IMR-90 (cell line): ENCODE measurements around the gene ADGRL3. TPM values are rescaled to one million over a fixed set of nuclear protein-coding genes. Genes with fewer than 3 reads are reported as not detected.

Experiments
- ATAC-seq: fragments of 200-7000 bp; cut with Tn5 transposase; 2 replicates; pipeline ENCODE4 v1.9.1; 2020; ENCODE audit warnings: low read depth, mild to moderate bottlenecking, moderate library complexity
- BruUV-seq: library from RNA; stranded (reverse); fragments of 400-500 nt; replicated peaks from 2 replicates; lab custom pipeline; 2021; lab: Mats Ljungman, UMichigan
- CTCF ChIA-PET: fragments of 300-600 bp; formaldehyde crosslinking; extraction: SDS; loops from one replicate; lab custom pipeline; 2021; ENCODE audit warnings: antibody characterized with exemption; lab: Yijun Ruan, JAX
- POLR2A ChIA-PET: fragments of 300-600 bp; sonication (Branson Sonifier 250); formaldehyde crosslinking; loops from one replicate; lab custom pipeline; 2022; ENCODE audit warnings: antibody characterized with exemption; ENCODE audit not compliant: unreplicated experiment; lab: Charles Lee
- DNase-seq: peaks from one replicate; pipeline ENCODE4 v3.0.0; 2013
- H2AFZ ChIP-seq: replicated peaks from 2 replicates; pipeline ENCODE3; 2013; ENCODE audit warnings: low read length, mild to moderate bottlenecking; ENCODE audit not compliant: poor library complexity
- H2AK5ac ChIP-seq: 2 replicates; pipeline ENCODE4 v1.6.1; 2013; ENCODE audit warnings: low read depth, low read length, inconsistent platforms
- H2AK9ac ChIP-seq: replicated peaks from 2 replicates; pipeline ENCODE3; 2013; ENCODE audit warnings: mild to moderate bottlenecking, low read depth, low read length, moderate library complexity; ENCODE audit not compliant: poor library complexity
- H2BK120ac ChIP-seq: 2 replicates; pipeline ENCODE4 v1.6.1; 2013; ENCODE audit warnings: low read depth, low read length, inconsistent platforms
- H2BK15ac ChIP-seq: 3 replicates; pipeline ENCODE4 v1.6.1; 2013; ENCODE audit warnings: low read depth, low read length, inconsistent platforms
- H2BK20ac ChIP-seq: 2 replicates; pipeline ENCODE4 v1.6.1; 2013; ENCODE audit warnings: low read depth, mild to moderate bottlenecking, inconsistent platforms, low read length, moderate library complexity
- H2BK5ac ChIP-seq: 2 replicates; pipeline ENCODE4 v1.6.1; 2013; ENCODE audit warnings: mild to moderate bottlenecking, low read depth, low read length, inconsistent platforms; ENCODE audit not compliant: poor library complexity, severe bottlenecking
- H3K14ac ChIP-seq: replicated peaks from 2 replicates; pipeline ENCODE4 v1.6.1; 2013; ENCODE audit warnings: low read depth, low read length, inconsistent platforms
- H3K18ac ChIP-seq: 2 replicates; pipeline ENCODE4 v1.6.1; 2013; ENCODE audit warnings: low read depth, low read length, control low read depth
- H3K23ac ChIP-seq: 2 replicates; pipeline ENCODE4 v1.6.1; 2013; ENCODE audit warnings: low read depth, low read length, inconsistent platforms
- H3K27ac ChIP-seq: 2 replicates; pipeline ENCODE4 v1.5.1; 2013; ENCODE audit warnings: mild to moderate bottlenecking, control low read depth, low read length; ENCODE audit not compliant: insufficient read depth
- H3K27me3 ChIP-seq: 2 replicates; pipeline ENCODE4 v1.6.1; 2013; ENCODE audit warnings: low read length; ENCODE audit not compliant: control insufficient read depth, insufficient read depth
- H3K36me3 ChIP-seq: 2 replicates; pipeline ENCODE4 v1.6.1; 2013; ENCODE audit warnings: low read length, mixed read lengths; ENCODE audit not compliant: control insufficient read depth, insufficient read depth
- H3K4ac ChIP-seq: 2 replicates; pipeline ENCODE4 v1.6.1; 2013; ENCODE audit warnings: low read depth, low read length, inconsistent platforms
- H3K4me1 ChIP-seq: 2 replicates; pipeline ENCODE4 v1.6.1; 2013; ENCODE audit warnings: low read length, mixed read lengths; ENCODE audit not compliant: control insufficient read depth, insufficient read depth
- H3K4me2 ChIP-seq: 2 replicates; pipeline ENCODE4 v1.6.1; 2013; ENCODE audit warnings: low read depth, mild to moderate bottlenecking, control low read depth, low read length, moderate library complexity
- H3K4me3 ChIP-seq: 2 replicates; pipeline ENCODE4 v1.5.1; 2013; ENCODE audit warnings: low read depth, mild to moderate bottlenecking, control low read depth, low read length, moderate library complexity; ENCODE audit not compliant: insufficient read depth
- H3K56ac ChIP-seq: 2 replicates; pipeline ENCODE4 v1.6.1; 2013; ENCODE audit warnings: low read length, inconsistent platforms; ENCODE audit not compliant: insufficient read depth; ENCODE audit errors: extremely low read depth
- H3K79me1 ChIP-seq, 2 experiments: 2 replicates each; pipeline ENCODE4 v1.6.1; 2013; ENCODE audit warnings: low read length in 2 of 2, inconsistent platforms in 1 of 2, low read depth in 1 of 2
- H3K9ac ChIP-seq: 2 replicates; pipeline ENCODE4 v1.6.1; 2013; ENCODE audit warnings: low read depth, low read length, control low read depth
- H3K9me1 ChIP-seq: 2 replicates; pipeline ENCODE4 v1.6.1; 2013; ENCODE audit warnings: low read length, inconsistent platforms; ENCODE audit not compliant: insufficient read depth
- H3K9me3 ChIP-seq: 2 replicates; pipeline ENCODE4 v1.6.1; 2013; ENCODE audit warnings: low read length; ENCODE audit not compliant: control insufficient read depth, insufficient read depth
- H4K20me1 ChIP-seq: 2 replicates; pipeline ENCODE4 v1.6.1; 2013; ENCODE audit warnings: low read length, inconsistent platforms; ENCODE audit not compliant: insufficient read depth
- H4K5ac ChIP-seq: 2 replicates; pipeline ENCODE4 v1.6.1; 2013; ENCODE audit warnings: mild to moderate bottlenecking, low read depth, low read length, control low read depth
- H4K8ac ChIP-seq, 2 experiments: 2 replicates each; pipeline ENCODE4 v1.6.1; 2013; ENCODE audit warnings: low read depth in 2 of 2, low read length in 2 of 2, control low read depth in 1 of 2, inconsistent platforms in 1 of 2
- H4K91ac ChIP-seq: 2 replicates; pipeline ENCODE4 v1.6.1; 2013; ENCODE audit warnings: low read depth, low read length, inconsistent platforms; ENCODE audit not compliant: insufficient read depth
- BHLHE40 ChIP-seq: fragments of 150-350 bp; IDR thresholded peaks from 2 replicates; pipeline ENCODE4 v1.6.1; 2016; ENCODE audit warnings: mild to moderate bottlenecking, low read depth, low read length
- CEBPB ChIP-seq: IDR thresholded peaks from 2 replicates; pipeline ENCODE4 v1.6.1; 2012; ENCODE audit warnings: low read depth, low read length, improper control_type of control experiment
- CHD1 ChIP-seq: IDR thresholded peaks from 2 replicates; pipeline ENCODE4 v1.6.1; 2012; ENCODE audit warnings: low read depth, low read length, improper control_type of control experiment
- FOS ChIP-seq: fragments of 150-350 bp; IDR thresholded peaks from 2 replicates; pipeline ENCODE4 v1.6.1; 2016; ENCODE audit warnings: low read depth, low read length
- MAFK ChIP-seq: IDR thresholded peaks from 2 replicates; pipeline ENCODE4 v1.6.1; 2012; ENCODE audit warnings: low read depth, low read length, improper control_type of control experiment
- MAZ ChIP-seq: IDR thresholded peaks from 2 replicates; pipeline ENCODE4 v1.6.1; 2012; ENCODE audit warnings: low read depth, mild to moderate bottlenecking, low read length, improper control_type of control experiment, moderate library complexity, borderline replicate concordance
- MXI1 ChIP-seq: IDR thresholded peaks from 2 replicates; pipeline ENCODE4 v1.6.1; 2012; ENCODE audit warnings: low read depth, mild to moderate bottlenecking, low read length, moderate library complexity, borderline replicate concordance
- NFE2L2 ChIP-seq: fragments of 150-350 bp; IDR thresholded peaks from 2 replicates; pipeline ENCODE4 v1.6.1; 2016; ENCODE audit warnings: low read depth, mild to moderate bottlenecking, low read length
- POLR2A ChIP-seq: IDR thresholded peaks from 2 replicates; pipeline ENCODE4 v1.6.1; 2012; ENCODE audit warnings: mild to moderate bottlenecking, low read depth, low read length
- RAD21 ChIP-seq: IDR thresholded peaks from 2 replicates; pipeline ENCODE4 v1.6.1; 2012; ENCODE audit warnings: low read length, improper control_type of control experiment
- RCOR1 ChIP-seq: IDR thresholded peaks from 2 replicates; pipeline ENCODE4 v1.6.1; 2012; ENCODE audit warnings: mild to moderate bottlenecking, low read length, improper control_type of control experiment; ENCODE audit not compliant: insufficient replicate concordance
- RFX5 ChIP-seq: IDR thresholded peaks from 2 replicates; pipeline ENCODE4 v1.8.0; 2012; ENCODE audit warnings: low read depth, mild to moderate bottlenecking, low read length, moderate library complexity
- SMC3 ChIP-seq: fragments of 150-350 bp; IDR thresholded peaks from 2 replicates; pipeline ENCODE4 v1.6.1; 2016; ENCODE audit warnings: low read depth, mild to moderate bottlenecking, antibody characterized with exemption, low read length, moderate library complexity
- WGBS, 2 experiments: methylation state at CpG; one replicate each; pipeline versions ENCODE4 v1.1.5 to v1.1.7; 2013; ENCODE audit warnings: missing lambda C conversion rate in 2 of 2; ENCODE audit not compliant: insufficient read length in 1 of 2; ENCODE audit errors: extremely low coverage in 2 of 2; 5-methylcytosine and 5-hydroxymethylcytosine counted together
- dilution Hi-C: fragments of 300-500 bp; cut with HindIII; formaldehyde crosslinking; loops from one replicate; pipeline ENCODE4 v1.14.3; 2018; ENCODE audit warnings: low sequenced_read_pairs; ENCODE audit not compliant: unreplicated experiment
- in situ Hi-C: fragments of 300-500 bp; cut with MboI; formaldehyde crosslinking; loops from 3 replicates; pipeline ENCODE4 v1.14.3; 2019; ENCODE audit warnings: low sequenced_read_pairs, inconsistent platforms, mixed read lengths
- intact Hi-C: fragments of 100-400 bp; cut with micrococcal nuclease; formaldehyde crosslinking; loops from 2 replicates; pipeline ENCODE4 v1.10.0; 2022
- polyA plus RNA-seq, 3 experiments: library from polyadenylated mRNA; depleted of rRNA; stranded (reverse); fragments of >200 nt; gene quantifications; 2 replicates each; pipeline ENCODE4 v1.2.3, GENCODE V29; 2012; ENCODE audit warnings: low replicate concordance in 1 of 3
- total RNA-seq: library from RNA; depleted of rRNA; stranded (reverse); fragments of >200 nt; gene quantifications from 2 replicates; pipeline ENCODE4 v1.2.3, GENCODE V29; 2012
- TF ChIP-seq, protein P1 (sequence below): conservative IDR thresholded peaks from 2 replicates; pipeline ENCODE4 v1.5.1; 2012; ENCODE audit warnings: mild to moderate bottlenecking, low read depth, low read length, improper control_type of control experiment
- TF ChIP-seq, protein P2 (sequence below): fragments of 150-350 bp; IDR thresholded peaks from 2 replicates; pipeline ENCODE4 v1.6.1; 2016; ENCODE audit warnings: low read depth, mild to moderate bottlenecking, low read length, moderate library complexity, borderline replicate concordance
- TF ChIP-seq, protein P3 (sequence below): fragments of 150-350 bp; IDR thresholded peaks from 2 replicates; pipeline ENCODE4 v1.6.1; 2017; ENCODE audit warnings: mild to moderate bottlenecking, antibody characterized with exemption, low read length, low read depth

Gene ADGRL3
- total and polyA plus RNA-seq, 2 of the 4 experiments (the other 2 are of a cell fraction): 0.46 to 2.5 TPM

DNA sequence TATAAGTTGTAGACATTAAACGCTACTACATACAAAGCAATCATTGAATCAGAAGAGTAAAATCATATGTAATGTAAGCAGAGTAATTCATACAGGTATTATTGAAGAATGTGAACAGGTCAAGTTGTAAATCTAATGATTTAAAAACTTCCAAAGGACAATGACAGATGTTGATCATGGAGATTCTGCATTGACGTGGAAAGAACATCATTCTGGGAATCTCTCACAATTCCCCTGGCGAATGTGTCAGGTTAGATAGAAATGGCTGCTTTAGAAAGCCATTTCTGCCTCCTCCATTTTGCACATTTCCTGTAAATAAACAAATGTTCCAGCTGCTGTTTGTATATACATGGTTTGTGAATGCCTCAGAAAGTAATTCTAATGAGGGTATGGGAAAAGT is 719.4 kb downstream of the ADGRL3 start:
- no peak overlapping the region for H3K4me3 ChIP-seq
- no peak for DNase-seq
- no peak overlapping the region for H2AK9ac ChIP-seq
- H4K8ac ChIP-seq: no peak overlapping the region
- in situ Hi-C loops (no loop called here), dilution Hi-C loops (no loop called here), intact Hi-C loops (no loop called here)
- ChIA-PET CTCF (no interaction called here), POLR2A (no interaction called here)
- TF ChIP-seq FOS (no peak), RCOR1 (no peak), SMC3 (no peak), CHD1 (no peak), BHLHE40 (no peak), MAZ (no peak), NFE2L2 (no peak), MXI1 (no peak), RFX5 (no peak), POLR2A (no peak), RAD21 (no peak), MAFK (no peak), CEBPB (no peak)
- TF ChIP-seq, protein P1, sequence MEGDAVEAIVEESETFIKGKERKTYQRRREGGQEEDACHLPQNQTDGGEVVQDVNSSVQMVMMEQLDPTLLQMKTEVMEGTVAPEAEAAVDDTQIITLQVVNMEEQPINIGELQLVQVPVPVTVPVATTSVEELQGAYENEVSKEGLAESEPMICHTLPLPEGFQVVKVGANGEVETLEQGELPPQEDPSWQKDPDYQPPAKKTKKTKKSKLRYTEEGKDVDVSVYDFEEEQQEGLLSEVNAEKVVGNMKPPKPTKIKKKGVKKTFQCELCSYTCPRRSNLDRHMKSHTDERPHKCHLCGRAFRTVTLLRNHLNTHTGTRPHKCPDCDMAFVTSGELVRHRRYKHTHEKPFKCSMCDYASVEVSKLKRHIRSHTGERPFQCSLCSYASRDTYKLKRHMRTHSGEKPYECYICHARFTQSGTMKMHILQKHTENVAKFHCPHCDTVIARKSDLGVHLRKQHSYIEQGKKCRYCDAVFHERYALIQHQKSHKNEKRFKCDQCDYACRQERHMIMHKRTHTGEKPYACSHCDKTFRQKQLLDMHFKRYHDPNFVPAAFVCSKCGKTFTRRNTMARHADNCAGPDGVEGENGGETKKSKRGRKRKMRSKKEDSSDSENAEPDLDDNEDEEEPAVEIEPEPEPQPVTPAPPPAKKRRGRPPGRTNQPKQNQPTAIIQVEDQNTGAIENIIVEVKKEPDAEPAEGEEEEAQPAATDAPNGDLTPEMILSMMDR: no peak
- TF ChIP-seq, protein P2, sequence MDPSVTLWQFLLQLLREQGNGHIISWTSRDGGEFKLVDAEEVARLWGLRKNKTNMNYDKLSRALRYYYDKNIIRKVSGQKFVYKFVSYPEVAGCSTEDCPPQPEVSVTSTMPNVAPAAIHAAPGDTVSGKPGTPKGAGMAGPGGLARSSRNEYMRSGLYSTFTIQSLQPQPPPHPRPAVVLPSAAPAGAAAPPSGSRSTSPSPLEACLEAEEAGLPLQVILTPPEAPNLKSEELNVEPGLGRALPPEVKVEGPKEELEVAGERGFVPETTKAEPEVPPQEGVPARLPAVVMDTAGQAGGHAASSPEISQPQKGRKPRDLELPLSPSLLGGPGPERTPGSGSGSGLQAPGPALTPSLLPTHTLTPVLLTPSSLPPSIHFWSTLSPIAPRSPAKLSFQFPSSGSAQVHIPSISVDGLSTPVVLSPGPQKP: no peak
- TF ChIP-seq, protein P3, sequence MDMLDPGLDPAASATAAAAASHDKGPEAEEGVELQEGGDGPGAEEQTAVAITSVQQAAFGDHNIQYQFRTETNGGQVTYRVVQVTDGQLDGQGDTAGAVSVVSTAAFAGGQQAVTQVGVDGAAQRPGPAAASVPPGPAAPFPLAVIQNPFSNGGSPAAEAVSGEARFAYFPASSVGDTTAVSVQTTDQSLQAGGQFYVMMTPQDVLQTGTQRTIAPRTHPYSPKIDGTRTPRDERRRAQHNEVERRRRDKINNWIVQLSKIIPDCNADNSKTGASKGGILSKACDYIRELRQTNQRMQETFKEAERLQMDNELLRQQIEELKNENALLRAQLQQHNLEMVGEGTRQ: no peak
- H4K20me1 ChIP-seq: no peaks in the 10 kb centered on the region
- no CpG with 5 or more reads among the region's 3 CpGs for WGBS, 2 experiments
- no peak overlapping the region for H2BK5ac ChIP-seq
- H3K4me2 ChIP-seq: no peak overlapping the region
- no peak overlapping the region for H2BK20ac ChIP-seq
- H3K27me3 ChIP-seq: no peaks in the 10 kb centered on the region
- H3K9me1 ChIP-seq: no peaks in the 10 kb centered on the region
- no TSS peak for BruUV-seq
- H3K56ac ChIP-seq: no peak overlapping the region
- no peaks in the 10 kb centered on the region for H3K4me1 ChIP-seq
- H2BK15ac ChIP-seq: no peak overlapping the region
- ATAC-seq: no peak
- no peak overlapping the region for H4K5ac ChIP-seq
- no peak overlapping the region for H4K91ac ChIP-seq
- H3K79me1 ChIP-seq: no peaks in the 10 kb centered on the region
- no peaks in the 10 kb centered on the region for H3K9me3 ChIP-seq
- no peak overlapping the region for H2AFZ ChIP-seq
- H2BK120ac ChIP-seq: no peak overlapping the region
- H2AK5ac ChIP-seq: no peak overlapping the region
- H3K36me3 ChIP-seq: no peaks in the 10 kb centered on the region
- H3K23ac ChIP-seq: no peak overlapping the region
- no peak overlapping the region for H3K9ac ChIP-seq
- H3K18ac ChIP-seq: no peak overlapping the region
- H3K14ac ChIP-seq: no peak overlapping the region
- no peak overlapping the region for H3K4ac ChIP-seq
- no peak overlapping the region for H3K27ac ChIP-seq
